HEK293 (cell line): Measurements from ENCODE around the gene TRNAU1AP.

Source experiments
- BCL11B ChIP-seq: fragments of 450-650 bp; formaldehyde crosslinking; IDR thresholded peaks from 2 replicates; pipeline ENCODE4 v1.5.1; 2016; ENCODE audit warnings: low read depth, missing biosample characterization, missing genetic modification characterization
- IKZF3 ChIP-seq: fragments of 450-650 bp; IDR thresholded peaks from 2 replicates; pipeline ENCODE4 v1.5.0; 2018; ENCODE audit warnings: missing biosample characterization, mild to moderate bottlenecking, missing genetic modification characterization, moderate library complexity
- KLF1 ChIP-seq: fragments of 450-650 bp; formaldehyde crosslinking; IDR thresholded peaks from 2 replicates; pipeline ENCODE4 v1.5.1; 2016; ENCODE audit warnings: missing biosample characterization, missing genetic modification characterization
- OVOL3 ChIP-seq: fragments of 450-650 bp; formaldehyde crosslinking; IDR thresholded peaks from 2 replicates; pipeline ENCODE4 v1.5.1; 2016; ENCODE audit warnings: missing biosample characterization, missing genetic modification characterization
- RBAK ChIP-seq: fragments of 450-650 bp; formaldehyde crosslinking; IDR thresholded peaks from 2 replicates; pipeline ENCODE4 v1.5.1; 2016; ENCODE audit warnings: missing biosample characterization, missing genetic modification characterization
- REPIN1 ChIP-seq: fragments of 450-650 bp; formaldehyde crosslinking; IDR thresholded peaks from 2 replicates; pipeline ENCODE4 v1.5.1; 2017; ENCODE audit warnings: missing biosample characterization, missing genetic modification characterization, low read depth
- ZBTB21 ChIP-seq: fragments of 450-650 bp; formaldehyde crosslinking; IDR thresholded peaks from 2 replicates; pipeline ENCODE4 v1.5.1; 2017; ENCODE audit warnings: missing biosample characterization, missing genetic modification characterization
- ZFHX2 ChIP-seq: fragments of 450-650 bp; formaldehyde crosslinking; conservative IDR thresholded peaks from 2 replicates; pipeline ENCODE4 v1.5.1; 2016; ENCODE audit warnings: missing biosample characterization, missing genetic modification characterization
- ZNF121 ChIP-seq: fragments of 450-650 bp; formaldehyde crosslinking; IDR thresholded peaks from 2 replicates; pipeline ENCODE4 v1.5.1; 2016; ENCODE audit warnings: missing biosample characterization, missing genetic modification characterization
- ZNF146 ChIP-seq: fragments of 450-650 bp; formaldehyde crosslinking; IDR thresholded peaks from 2 replicates; pipeline ENCODE4 v1.5.1; 2016; ENCODE audit warnings: missing biosample characterization, missing genetic modification characterization
- ZNF155 ChIP-seq: fragments of 450-650 bp; formaldehyde crosslinking; IDR thresholded peaks from 2 replicates; pipeline ENCODE4 v1.5.1; 2016; ENCODE audit warnings: missing biosample characterization, missing genetic modification characterization
- ZNF169 ChIP-seq: fragments of 450-650 bp; formaldehyde crosslinking; IDR thresholded peaks from 2 replicates; pipeline ENCODE4 v1.5.1; 2016; ENCODE audit warnings: missing biosample characterization, missing genetic modification characterization
- ZNF239 ChIP-seq: fragments of 450-650 bp; formaldehyde crosslinking; IDR thresholded peaks from 2 replicates; pipeline ENCODE4 v1.5.1; 2016; ENCODE audit warnings: missing biosample characterization, missing genetic modification characterization
- ZNF274 ChIP-seq, 2 experiments: fragments of 200-500 bp in 1 of 2; fragments of 450-650 bp in 1 of 2; sonication (Bioruptor generic) in 1 of 2; formaldehyde crosslinking in 1 of 2; IDR thresholded peaks; 2 replicates each; pipeline versions ENCODE4 v1.5.1 to v1.6.1; 2014 to 2016; ENCODE audit warnings: borderline replicate concordance in 1 of 2, inconsistent platforms in 1 of 2, low read length in 1 of 2, missing biosample characterization in 1 of 2, missing genetic modification characterization in 1 of 2
- ZNF391 ChIP-seq: fragments of 450-650 bp; formaldehyde crosslinking; IDR thresholded peaks from 2 replicates; pipeline ENCODE4 v1.5.1; 2016; ENCODE audit warnings: low read depth, missing biosample characterization, missing genetic modification characterization, borderline replicate concordance
- ZNF416 ChIP-seq: fragments of 450-650 bp; formaldehyde crosslinking; IDR thresholded peaks from 2 replicates; pipeline ENCODE4 v1.5.1; 2016; ENCODE audit warnings: missing biosample characterization, missing genetic modification characterization
- ZNF426 ChIP-seq: fragments of 450-650 bp; formaldehyde crosslinking; IDR thresholded peaks from 2 replicates; pipeline ENCODE4 v1.5.1; 2017; ENCODE audit warnings: missing biosample characterization, missing genetic modification characterization, mild to moderate bottlenecking, inconsistent platforms, moderate library complexity
- ZNF48 ChIP-seq: fragments of 450-650 bp; formaldehyde crosslinking; IDR thresholded peaks from 2 replicates; pipeline ENCODE4 v1.5.1; 2016; ENCODE audit warnings: missing biosample characterization, missing genetic modification characterization
- ZNF521 ChIP-seq: fragments of 450-650 bp; formaldehyde crosslinking; IDR thresholded peaks from 2 replicates; pipeline ENCODE4 v1.5.1; 2017; ENCODE audit warnings: missing biosample characterization, mild to moderate bottlenecking, missing genetic modification characterization
- ZNF529 ChIP-seq: fragments of 450-650 bp; formaldehyde crosslinking; IDR thresholded peaks from 2 replicates; pipeline ENCODE4 v1.5.1; 2017; ENCODE audit warnings: missing genetic modification characterization, missing biosample characterization; ENCODE audit not compliant: insufficient replicate concordance
- ZNF558 ChIP-seq: fragments of 450-650 bp; formaldehyde crosslinking; IDR thresholded peaks from 2 replicates; pipeline ENCODE4 v1.5.1; 2016; ENCODE audit warnings: missing biosample characterization, missing genetic modification characterization
- ZNF571 ChIP-seq: fragments of 450-650 bp; formaldehyde crosslinking; IDR thresholded peaks from 2 replicates; pipeline ENCODE4 v1.5.0; 2017; ENCODE audit warnings: missing biosample characterization, missing genetic modification characterization
- ZNF600 ChIP-seq: fragments of 450-650 bp; formaldehyde crosslinking; IDR thresholded peaks from 2 replicates; pipeline ENCODE4 v1.5.1; 2016; ENCODE audit warnings: missing biosample characterization, missing genetic modification characterization
- ZNF626 ChIP-seq: fragments of 450-650 bp; sonication (Bioruptor Pico); formaldehyde crosslinking; IDR thresholded peaks from 2 replicates; pipeline ENCODE4 v1.5.1; 2018; ENCODE audit warnings: missing biosample characterization, missing genetic modification characterization, inconsistent platforms
- ZNF76 ChIP-seq: fragments of 450-650 bp; formaldehyde crosslinking; IDR thresholded peaks from 2 replicates; pipeline ENCODE4; 2016; ENCODE audit warnings: low read depth, missing biosample characterization, missing genetic modification characterization, borderline replicate concordance
- ZNF776 ChIP-seq: fragments of 450-650 bp; formaldehyde crosslinking; IDR thresholded peaks from 2 replicates; pipeline ENCODE4 v1.5.0; 2017; ENCODE audit warnings: missing biosample characterization, missing genetic modification characterization, borderline replicate concordance
- ZNF792 ChIP-seq: fragments of 450-650 bp; formaldehyde crosslinking; IDR thresholded peaks from 2 replicates; pipeline ENCODE4 v1.5.1; 2016; ENCODE audit warnings: missing biosample characterization, missing genetic modification characterization
- ZNF830 ChIP-seq: fragments of 450-650 bp; IDR thresholded peaks from 2 replicates; pipeline ENCODE4 v1.5.0; 2018; ENCODE audit warnings: missing biosample characterization, missing genetic modification characterization, low read depth, mild to moderate bottlenecking, moderate library complexity
- ZSCAN30 ChIP-seq: fragments of 450-650 bp; IDR thresholded peaks from 2 replicates; pipeline ENCODE4 v1.5.1; 2018; ENCODE audit warnings: missing biosample characterization, mild to moderate bottlenecking, missing genetic modification characterization, moderate library complexity
- TF ChIP-seq, protein P1 (sequence below): fragments of 450-650 bp; formaldehyde crosslinking; conservative IDR thresholded peaks from 2 replicates; pipeline ENCODE4 v1.5.1; 2016; ENCODE audit warnings: low read depth, missing biosample characterization, missing genetic modification characterization
- TF ChIP-seq, protein P2 (sequence below): fragments of 450-650 bp; formaldehyde crosslinking; IDR thresholded peaks from 2 replicates; pipeline ENCODE4 v1.5.1; 2016; ENCODE audit warnings: missing biosample characterization, missing genetic modification characterization
- TF ChIP-seq, protein P3 (sequence below): fragments of 450-650 bp; formaldehyde crosslinking; IDR thresholded peaks from 2 replicates; pipeline ENCODE4 v1.5.1; 2017; ENCODE audit warnings: missing biosample characterization, missing genetic modification characterization
- TF ChIP-seq, protein P4 (sequence below): fragments of 450-650 bp; formaldehyde crosslinking; IDR thresholded peaks from 2 replicates; pipeline ENCODE4 v1.5.1; 2017; ENCODE audit warnings: missing biosample characterization, missing genetic modification characterization

TRNAU1AP gene

DNA sequence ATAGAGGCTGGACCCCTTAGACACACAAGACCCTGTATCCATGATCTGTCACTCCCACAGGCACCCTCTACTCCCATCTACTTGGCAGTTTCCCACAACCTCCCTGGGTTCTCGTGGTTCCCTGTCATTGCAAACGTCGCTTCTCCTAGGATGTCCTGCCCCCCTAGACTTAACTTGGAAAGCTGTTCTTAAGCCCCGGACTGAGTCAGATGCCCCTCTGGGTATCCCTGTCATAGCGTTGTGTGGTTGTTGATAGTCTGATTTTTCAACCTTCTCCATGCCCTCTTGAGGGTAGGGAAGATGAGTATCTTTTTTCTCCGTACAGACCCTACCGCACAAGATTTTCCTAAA lies 35.3 kb upstream of the TRNAU1AP start (continued):
- TF ChIP-seq ZNF274 (IDR thresholded peaks at IDR 0.05; ENCODE audit: low read length), result no peak
- TF ChIP-seq ZNF274 (tag by site-specific recombination; IDR thresholded peaks at IDR 0.05; ENCODE audit: borderline replicate concordance), result no peak
- TF ChIP-seq IKZF3 (tag by site-specific recombination), result peak; percentile 81
- TF ChIP-seq ZNF600, result peak; percentile 74
- 0 out of 2 replicates have a peak, but pooled peaks have one; percentile 10 for TF ChIP-seq ZNF558 (tag by site-specific recombination)
- TF ChIP-seq RBAK (tag by site-specific recombination), result no peak
- no peak for TF ChIP-seq ZNF426 (tag by site-specific recombination)
- no peak for TF ChIP-seq ZNF239 (tag by site-specific recombination)
- TF ChIP-seq, protein P1, sequence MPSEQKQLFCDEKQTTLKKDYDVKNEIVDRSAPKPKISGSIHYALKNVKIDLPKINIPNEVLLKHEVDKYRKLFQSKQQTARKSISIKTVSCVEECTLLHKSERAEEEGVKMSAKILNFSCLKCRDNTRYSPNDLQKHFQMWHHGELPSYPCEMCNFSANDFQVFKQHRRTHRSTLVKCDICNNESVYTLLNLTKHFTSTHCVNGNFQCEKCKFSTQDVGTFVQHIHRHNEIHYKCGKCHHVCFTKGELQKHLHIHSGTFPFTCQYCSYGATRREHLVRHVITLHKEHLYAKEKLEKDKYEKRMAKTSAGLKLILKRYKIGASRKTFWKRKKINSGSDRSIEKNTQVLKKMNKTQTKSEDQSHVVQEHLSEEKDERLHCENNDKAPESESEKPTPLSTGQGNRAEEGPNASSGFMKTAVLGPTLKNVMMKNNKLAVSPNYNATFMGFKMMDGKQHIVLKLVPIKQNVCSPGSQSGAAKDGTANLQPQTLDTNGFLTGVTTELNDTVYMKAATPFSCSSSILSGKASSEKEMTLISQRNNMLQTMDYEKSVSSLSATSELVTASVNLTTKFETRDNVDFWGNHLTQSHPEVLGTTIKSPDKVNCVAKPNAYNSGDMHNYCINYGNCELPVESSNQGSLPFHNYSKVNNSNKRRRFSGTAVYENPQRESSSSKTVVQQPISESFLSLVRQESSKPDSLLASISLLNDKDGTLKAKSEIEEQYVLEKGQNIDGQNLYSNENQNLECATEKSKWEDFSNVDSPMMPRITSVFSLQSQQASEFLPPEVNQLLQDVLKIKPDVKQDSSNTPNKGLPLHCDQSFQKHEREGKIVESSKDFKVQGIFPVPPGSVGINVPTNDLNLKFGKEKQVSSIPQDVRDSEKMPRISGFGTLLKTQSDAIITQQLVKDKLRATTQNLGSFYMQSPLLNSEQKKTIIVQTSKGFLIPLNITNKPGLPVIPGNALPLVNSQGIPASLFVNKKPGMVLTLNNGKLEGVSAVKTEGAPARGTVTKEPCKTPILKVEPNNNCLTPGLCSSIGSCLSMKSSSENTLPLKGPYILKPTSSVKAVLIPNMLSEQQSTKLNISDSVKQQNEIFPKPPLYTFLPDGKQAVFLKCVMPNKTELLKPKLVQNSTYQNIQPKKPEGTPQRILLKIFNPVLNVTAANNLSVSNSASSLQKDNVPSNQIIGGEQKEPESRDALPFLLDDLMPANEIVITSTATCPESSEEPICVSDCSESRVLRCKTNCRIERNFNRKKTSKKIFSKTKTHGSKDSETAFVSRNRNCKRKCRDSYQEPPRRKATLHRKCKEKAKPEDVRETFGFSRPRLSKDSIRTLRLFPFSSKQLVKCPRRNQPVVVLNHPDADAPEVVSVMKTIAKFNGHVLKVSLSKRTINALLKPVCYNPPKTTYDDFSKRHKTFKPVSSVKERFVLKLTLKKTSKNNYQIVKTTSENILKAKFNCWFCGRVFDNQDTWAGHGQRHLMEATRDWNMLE (tag by site-specific recombination), result no peak
- TF ChIP-seq ZNF146 (tag by site-specific recombination), result no peak
- TF ChIP-seq ZNF626 (tag by site-specific recombination), result no peak
- TF ChIP-seq ZNF830, result no peak
- TF ChIP-seq ZNF121, result no peak
- TF ChIP-seq KLF1 (tag by site-specific recombination), result no peak
- no peak for TF ChIP-seq ZNF416 (tag by site-specific recombination)
- TF ChIP-seq, protein P2, sequence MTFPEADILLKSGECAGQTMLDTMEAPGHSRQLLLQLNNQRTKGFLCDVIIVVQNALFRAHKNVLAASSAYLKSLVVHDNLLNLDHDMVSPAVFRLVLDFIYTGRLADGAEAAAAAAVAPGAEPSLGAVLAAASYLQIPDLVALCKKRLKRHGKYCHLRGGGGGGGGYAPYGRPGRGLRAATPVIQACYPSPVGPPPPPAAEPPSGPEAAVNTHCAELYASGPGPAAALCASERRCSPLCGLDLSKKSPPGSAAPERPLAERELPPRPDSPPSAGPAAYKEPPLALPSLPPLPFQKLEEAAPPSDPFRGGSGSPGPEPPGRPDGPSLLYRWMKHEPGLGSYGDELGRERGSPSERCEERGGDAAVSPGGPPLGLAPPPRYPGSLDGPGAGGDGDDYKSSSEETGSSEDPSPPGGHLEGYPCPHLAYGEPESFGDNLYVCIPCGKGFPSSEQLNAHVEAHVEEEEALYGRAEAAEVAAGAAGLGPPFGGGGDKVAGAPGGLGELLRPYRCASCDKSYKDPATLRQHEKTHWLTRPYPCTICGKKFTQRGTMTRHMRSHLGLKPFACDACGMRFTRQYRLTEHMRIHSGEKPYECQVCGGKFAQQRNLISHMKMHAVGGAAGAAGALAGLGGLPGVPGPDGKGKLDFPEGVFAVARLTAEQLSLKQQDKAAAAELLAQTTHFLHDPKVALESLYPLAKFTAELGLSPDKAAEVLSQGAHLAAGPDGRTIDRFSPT (tag by site-specific recombination), result 0 out of 2 replicates have a peak, but pooled peaks have one; percentile 18
- TF ChIP-seq ZNF529 (tag by site-specific recombination), result no peak
- no peak for TF ChIP-seq REPIN1 (tag by site-specific recombination)
- TF ChIP-seq ZNF155 (tag by site-specific recombination), result no peak
- no peak for TF ChIP-seq ZFHX2 (tag by site-specific recombination)
- TF ChIP-seq ZNF776, result no peak
- no peak for TF ChIP-seq OVOL3 (tag by site-specific recombination)
- TF ChIP-seq ZNF391 (tag by site-specific recombination), result no peak
- TF ChIP-seq, protein P3, sequence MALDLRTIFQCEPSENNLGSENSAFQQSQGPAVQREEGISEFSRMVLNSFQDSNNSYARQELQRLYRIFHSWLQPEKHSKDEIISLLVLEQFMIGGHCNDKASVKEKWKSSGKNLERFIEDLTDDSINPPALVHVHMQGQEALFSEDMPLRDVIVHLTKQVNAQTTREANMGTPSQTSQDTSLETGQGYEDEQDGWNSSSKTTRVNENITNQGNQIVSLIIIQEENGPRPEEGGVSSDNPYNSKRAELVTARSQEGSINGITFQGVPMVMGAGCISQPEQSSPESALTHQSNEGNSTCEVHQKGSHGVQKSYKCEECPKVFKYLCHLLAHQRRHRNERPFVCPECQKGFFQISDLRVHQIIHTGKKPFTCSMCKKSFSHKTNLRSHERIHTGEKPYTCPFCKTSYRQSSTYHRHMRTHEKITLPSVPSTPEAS, result peak; percentile 19; the same call in 1 of the 2 replicates
- TF ChIP-seq ZNF521 (tag by site-specific recombination), result no peak
- TF ChIP-seq ZNF169 (tag by site-specific recombination), result no peak
- TF ChIP-seq ZNF792 (tag by site-specific recombination), result no peak
- TF ChIP-seq ZBTB21 (tag by site-specific recombination), result no peak
- peak; percentile 92 for TF ChIP-seq ZNF76 (tag by site-specific recombination)
- TF ChIP-seq ZSCAN30 (tag by site-specific recombination), result no peak
- TF ChIP-seq BCL11B, result no peak
- no peak for TF ChIP-seq ZNF48 (tag by site-specific recombination)
- no peak for TF ChIP-seq ZNF571
- TF ChIP-seq, protein P4, sequence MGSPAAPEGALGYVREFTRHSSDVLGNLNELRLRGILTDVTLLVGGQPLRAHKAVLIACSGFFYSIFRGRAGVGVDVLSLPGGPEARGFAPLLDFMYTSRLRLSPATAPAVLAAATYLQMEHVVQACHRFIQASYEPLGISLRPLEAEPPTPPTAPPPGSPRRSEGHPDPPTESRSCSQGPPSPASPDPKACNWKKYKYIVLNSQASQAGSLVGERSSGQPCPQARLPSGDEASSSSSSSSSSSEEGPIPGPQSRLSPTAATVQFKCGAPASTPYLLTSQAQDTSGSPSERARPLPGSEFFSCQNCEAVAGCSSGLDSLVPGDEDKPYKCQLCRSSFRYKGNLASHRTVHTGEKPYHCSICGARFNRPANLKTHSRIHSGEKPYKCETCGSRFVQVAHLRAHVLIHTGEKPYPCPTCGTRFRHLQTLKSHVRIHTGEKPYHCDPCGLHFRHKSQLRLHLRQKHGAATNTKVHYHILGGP, result no peak
